Keratinocyte (primary cell): ENCODE data around the gene GATAD2B. TPM values are rescaled to one million over a fixed set of nuclear protein-coding genes. Genes with fewer than 3 reads are reported as not detected.

ENCODE experiments used
- DNase-seq: peaks from one replicate; pipeline ENCODE4 v3.0.0-alpha.2; 2011; ENCODE audit warnings: low read depth, missing footprints, low spot score
- FAIRE-seq: peaks from 2 replicates; lab custom pipeline; 2011; peaks lifted over from hg19 to GRCh38; lab: Jason Lieb, UNC
- H2AFZ ChIP-seq: 2 replicates; pipeline ENCODE4 v1.6.0; 2012; ENCODE audit warnings: low read length, control low read depth, inconsistent platforms; ENCODE audit not compliant: control insufficient read depth
- H3K27ac ChIP-seq: 2 replicates; pipeline ENCODE4 v1.5.1; 2011; ENCODE audit warnings: low read length; ENCODE audit not compliant: control insufficient read depth, insufficient read depth
- H3K27me3 ChIP-seq: 3 replicates; pipeline ENCODE4 v1.6.0; 2011; ENCODE audit warnings: low read length; ENCODE audit not compliant: control insufficient read depth, insufficient read depth; ENCODE audit errors: extremely low read depth
- H3K36me3 ChIP-seq, 2 experiments: 2 replicates in 1 of 2; 3 replicates in 1 of 2; pipeline ENCODE4 v1.5.1; 2011; ENCODE audit warnings: low read length in 2 of 2, mild to moderate bottlenecking in 1 of 2; ENCODE audit not compliant: control insufficient read depth in 2 of 2, insufficient read depth in 2 of 2; ENCODE audit errors: extremely low read depth in 1 of 2
- H3K4me1 ChIP-seq: 3 replicates; pipeline ENCODE4 v1.5.1; 2011; ENCODE audit warnings: low read length; ENCODE audit not compliant: control insufficient read depth, insufficient read depth; ENCODE audit errors: extremely low read depth
- H3K4me2 ChIP-seq: 3 replicates; pipeline ENCODE4 v1.6.0; 2011; ENCODE audit warnings: low read depth, low read length; ENCODE audit not compliant: control insufficient read depth, insufficient read depth; ENCODE audit errors: extremely low read depth
- H3K4me3 ChIP-seq, 3 experiments: fragments of 200-600 bp in 1 of 3; sonication (generic) in 1 of 3; 2 replicates in 2 of 3; 3 replicates in 1 of 3; pipeline ENCODE4 v1.5.1; 2011 to 2016; ENCODE audit warnings: low read length in 3 of 3, mild to moderate bottlenecking in 3 of 3, control low read depth in 2 of 3, inconsistent platforms in 1 of 3, low read depth in 1 of 3, mixed read lengths in 1 of 3, mixed run types in 1 of 3, moderate library complexity in 1 of 3; ENCODE audit not compliant: control insufficient read depth in 2 of 3, insufficient read depth in 2 of 3; ENCODE audit errors: extremely low read depth in 1 of 3
- H3K79me2 ChIP-seq: 2 replicates; pipeline ENCODE4 v1.6.0; 2012; ENCODE audit warnings: low read length; ENCODE audit not compliant: control insufficient read depth, insufficient read depth
- H3K9ac ChIP-seq: 3 replicates; pipeline ENCODE4 v1.6.0; 2011; ENCODE audit warnings: low read length; ENCODE audit not compliant: control insufficient read depth, insufficient read depth; ENCODE audit errors: extremely low read depth
- H3K9me1 ChIP-seq: 3 replicates; pipeline ENCODE4 v1.6.0; 2011; ENCODE audit warnings: low read length; ENCODE audit not compliant: control insufficient read depth, insufficient read depth; ENCODE audit errors: extremely low read depth
- H3K9me3 ChIP-seq: 2 replicates; pipeline ENCODE4 v1.5.1; 2012; ENCODE audit warnings: low read depth, low read length; ENCODE audit not compliant: control insufficient read depth
- H4K20me1 ChIP-seq: 3 replicates; pipeline ENCODE4 v1.6.0; 2011; ENCODE audit warnings: low read length; ENCODE audit not compliant: control insufficient read depth, insufficient read depth; ENCODE audit errors: extremely low read depth
- EZH2 ChIP-seq: IDR thresholded peaks from one replicate; pipeline ENCODE4 v1.6.1; 2012; ENCODE audit warnings: inconsistent platforms, mild to moderate bottlenecking, low read length, moderate library complexity
- dilution Hi-C: fragments of 300-500 bp; cut with MboI; formaldehyde crosslinking; loops from one replicate; pipeline ENCODE4 v1.7.0; 2020; ENCODE audit warnings: low sequenced_read_pairs; ENCODE audit not compliant: extremely low pct_ligation_motif_present
- polyA plus RNA-seq, 5 experiments: library from polyadenylated mRNA; depleted of rRNA in 3 of 5; stranded (reverse) in 3 of 5; stranded (forward) in 1 of 5; unstranded in 1 of 5; fragments of >200 nt; gene quantifications; 1 replicate in 1 of 5; 2 replicates in 3 of 5; 3 replicates in 1 of 5; pipeline versions ENCODE4 v1.2.1 to v1.2.3, GENCODE V29; 2011 to 2012; ENCODE audit warnings: missing spikeins in 2 of 5, low read depth in 1 of 5, low replicate concordance in 1 of 5
- TF ChIP-seq, protein P1 (sequence below), 3 experiments: IDR thresholded peaks in 1 of 3; conservative IDR thresholded peaks in 1 of 3; optimal IDR thresholded peaks in 1 of 3; 2 replicates in 2 of 3; 3 replicates in 1 of 3; pipeline versions ENCODE3 to v1.5.1; 2011; ENCODE audit warnings: low read length in 3 of 3, mild to moderate bottlenecking in 3 of 3, moderate library complexity in 2 of 3, control low read depth in 1 of 3, inconsistent platforms in 1 of 3; ENCODE audit not compliant: insufficient read depth in 2 of 3; ENCODE audit errors: extremely low read depth in 1 of 3

Gene GATAD2B
- polyA plus RNA-seq, 1 donor (not counting 4 experiments of a cell fraction or from before 2014, with no cell fraction given): 6.1 TPM

GRCh38 chr1:153793973-153794615 is 128.7 kb downstream of the GATAD2B start:
- H3K9ac ChIP-seq: no peak overlapping the region
- no peak for DNase-seq
- FAIRE-seq: no peak

DNA sequence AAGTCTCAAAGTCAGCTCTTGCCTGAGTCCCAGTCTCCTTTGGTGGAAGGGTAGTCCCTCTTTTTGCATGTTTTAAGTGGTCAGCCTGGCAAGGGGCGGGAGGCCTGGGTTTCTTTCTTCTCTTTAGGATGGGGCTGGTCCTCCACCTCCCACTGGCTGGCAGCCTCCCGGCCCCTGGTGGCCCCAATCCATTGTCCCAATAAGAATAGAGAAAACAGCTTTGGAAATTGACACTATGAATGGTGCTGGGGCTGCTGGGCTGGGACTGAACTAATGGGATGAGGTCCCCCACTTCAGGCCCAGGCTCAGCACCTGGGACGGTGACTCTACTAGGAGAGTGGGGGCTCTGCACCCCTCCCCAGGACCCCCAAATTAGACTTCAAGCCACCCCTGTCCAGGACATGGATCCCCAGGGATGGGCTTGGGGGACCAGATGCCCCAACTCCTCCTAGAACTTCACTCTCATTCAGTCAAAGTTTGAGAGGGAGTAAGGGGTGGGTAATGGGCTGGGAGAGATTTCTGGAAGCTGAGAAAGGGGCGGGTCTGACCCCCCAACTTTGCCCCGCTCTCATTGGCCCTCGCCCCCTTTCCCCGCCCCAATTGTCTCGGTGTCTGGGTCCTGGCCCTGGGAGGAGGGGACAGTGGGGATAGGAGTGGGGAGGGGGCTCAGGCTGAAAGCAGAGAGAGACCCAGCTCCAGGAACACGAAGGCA is 129.4 kb downstream of the GATAD2B start:
- H3K27ac ChIP-seq: no peak overlapping the region
- H3K27me3 ChIP-seq: peaks cover 5% of the 10 kb centered on the region
- H2AFZ ChIP-seq: no peak overlapping the region
- no peaks in the 10 kb centered on the region for H3K79me2 ChIP-seq
- no peak overlapping the region for H3K4me2 ChIP-seq
- no peak for TF ChIP-seq EZH2
- TF ChIP-seq, protein P1, sequence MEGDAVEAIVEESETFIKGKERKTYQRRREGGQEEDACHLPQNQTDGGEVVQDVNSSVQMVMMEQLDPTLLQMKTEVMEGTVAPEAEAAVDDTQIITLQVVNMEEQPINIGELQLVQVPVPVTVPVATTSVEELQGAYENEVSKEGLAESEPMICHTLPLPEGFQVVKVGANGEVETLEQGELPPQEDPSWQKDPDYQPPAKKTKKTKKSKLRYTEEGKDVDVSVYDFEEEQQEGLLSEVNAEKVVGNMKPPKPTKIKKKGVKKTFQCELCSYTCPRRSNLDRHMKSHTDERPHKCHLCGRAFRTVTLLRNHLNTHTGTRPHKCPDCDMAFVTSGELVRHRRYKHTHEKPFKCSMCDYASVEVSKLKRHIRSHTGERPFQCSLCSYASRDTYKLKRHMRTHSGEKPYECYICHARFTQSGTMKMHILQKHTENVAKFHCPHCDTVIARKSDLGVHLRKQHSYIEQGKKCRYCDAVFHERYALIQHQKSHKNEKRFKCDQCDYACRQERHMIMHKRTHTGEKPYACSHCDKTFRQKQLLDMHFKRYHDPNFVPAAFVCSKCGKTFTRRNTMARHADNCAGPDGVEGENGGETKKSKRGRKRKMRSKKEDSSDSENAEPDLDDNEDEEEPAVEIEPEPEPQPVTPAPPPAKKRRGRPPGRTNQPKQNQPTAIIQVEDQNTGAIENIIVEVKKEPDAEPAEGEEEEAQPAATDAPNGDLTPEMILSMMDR (optimal IDR thresholded peaks at IDR 0.05 in 1 of 3, IDR thresholded peaks at IDR 0.05 in 1 of 3, conservative IDR thresholded peaks at IDR 0.05 in 1 of 3; ENCODE audit: extremely low read depth in 1 of 3, insufficient read depth in 2 of 3, low read length in 3 of 3): no peak
- no peak for FAIRE-seq
- H3K4me1 ChIP-seq: peaks cover 4% of the 10 kb centered on the region
- no peak for DNase-seq
- no peaks in the 10 kb centered on the region for H4K20me1 ChIP-seq
- no peaks in the 10 kb centered on the region for H3K9me1 ChIP-seq
- H3K9ac ChIP-seq: no peak overlapping the region
- H3K9me3 ChIP-seq: no peaks in the 10 kb centered on the region
- dilution Hi-C loops: no loop called here
- H3K36me3 ChIP-seq: no peaks in the 10 kb centered on the region
- no peak overlapping the region for H3K4me3 ChIP-seq

More at GRCh38 chr1:153793973-153794615, 128.7 kb downstream of the GATAD2B start:
- Histone ChIP-seq H3K27ac (no peak overlapping the region), H3K36me3 (no peaks in the 10 kb centered on the region), H3K4me3 (no peak overlapping the region), H3K9me3 (no peaks in the 10 kb centered on the region), H3K79me2 (no peaks in the 10 kb centered on the region), H2AFZ (no peak overlapping the region), H3K4me1 (peaks cover 4% of the 10 kb centered on the region), H3K4me2 (no peak overlapping the region), H3K9me1 (no peaks in the 10 kb centered on the region), H4K20me1 (no peaks in the 10 kb centered on the region), H3K27me3 (peaks cover 5% of the 10 kb centered on the region)
- no peak for TF ChIP-seq EZH2
- TF ChIP-seq, protein P1 (optimal IDR thresholded peaks at IDR 0.05 in 1 of 3, IDR thresholded peaks at IDR 0.05 in 1 of 3, conservative IDR thresholded peaks at IDR 0.05 in 1 of 3; ENCODE audit: extremely low read depth in 1 of 3, insufficient read depth in 2 of 3, low read length in 3 of 3): no peak
- dilution Hi-C loops: no loop called here
